ENCODE results near the gene ZBTB12.

Gene ZBTB12

GRCh38 chr6:31896856-31897611 is 4.9 kb downstream of the ZBTB12 start:
- DNase-seq = no peak

- DNase-seq = no peak
Observed at GRCh38 chr6:31896493-31896855, 5.4 kb downstream of the ZBTB12 start.

- no peak for DNase-seq
Observed at GRCh38 chr6:31892821-31893220, 9.1 kb downstream of the ZBTB12 start.

- DNase-seq = no peak
Observed at GRCh38 chr6:31889331-31889972, 12.4 kb downstream of the ZBTB12 start.

GRCh38 chr6:31888276-31889258 is 13.3 kb downstream of the ZBTB12 start:
- DNase-seq = no peak

GRCh38 chr6:31887173-31888007 is 14.5 kb downstream of the ZBTB12 start:
- no peak for DNase-seq

GRCh38 chr6:31886541-31886991 is 15.3 kb downstream of the ZBTB12 start:
- DNase-seq = no peak

GRCh38 chr6:31884528-31885035 is 17.3 kb downstream of the ZBTB12 start:
- DNase-seq = no peak

GRCh38 chr6:31883676-31884075 is 18.2 kb downstream of the ZBTB12 start:
- DNase-seq = no peak

- no peak for DNase-seq
Observed at GRCh38 chr6:31882344-31882743, 19.5 kb downstream of the ZBTB12 start.

- no peak for DNase-seq
Observed at GRCh38 chr6:31881136-31881859, 20.6 kb downstream of the ZBTB12 start.

GRCh38 chr6:31880616-31881015 is 21.3 kb downstream of the ZBTB12 start:
- DNase-seq = no peak

- DNase-seq = no peak
Observed at GRCh38 chr6:31879901-31880300, 22.0 kb downstream of the ZBTB12 start.

- DNase-seq = no peak
Observed at GRCh38 chr6:31879143-31879542, 22.7 kb downstream of the ZBTB12 start.

GRCh38 chr6:31878726-31879125 is 23.2 kb downstream of the ZBTB12 start, which contains the start of gene SLC44A4:
TSS of gene SLC44A4 (minus strand) at chr6:31878997. CDS start at chr6:31878980, 17 bp downstream.
- no peak for DNase-seq

- no peak for DNase-seq
Observed at GRCh38 chr6:31878222-31878621, 23.7 kb downstream of the ZBTB12 start.

GRCh38 chr6:31877651-31878161 is 24.2 kb downstream of the ZBTB12 start:
- DNase-seq = no peak

- DNase-seq = no peak
Observed at GRCh38 chr6:31877125-31877650, 24.7 kb downstream of the ZBTB12 start.

- no peak for DNase-seq
Observed at GRCh38 chr6:31876357-31876756, 25.5 kb downstream of the ZBTB12 start.

GRCh38 chr6:31875877-31876276 is 26.0 kb downstream of the ZBTB12 start:
- no peak for DNase-seq

All from hippocampal formation (tissue), 2 donors.